OCI-LY3 (cell line): ENCODE measurements around the gene ALDH16A1.
A peak's percentile ranks its signal among the peaks of the same experiment; 100 is the strongest.

ENCODE experiments used
- H2AFZ ChIP-seq: fragments of 200-600, 300-600 bp; shearing (Covaris generic); 2 replicates; pipeline ENCODE4 v1.6.0; 2014; ENCODE audit warnings: antibody characterized with exemption, low read depth, low read length
- H3K27ac ChIP-seq: fragments of 200-600, 300-600 bp; sonication (generic); 2 replicates; pipeline ENCODE4 v1.5.1; 2014; ENCODE audit warnings: mild to moderate bottlenecking, low read length, moderate library complexity, mixed read lengths
- H3K27me3 ChIP-seq: fragments of 200-600, 300-600 bp; sonication (generic); 2 replicates; pipeline ENCODE4 v1.6.1; 2014; ENCODE audit warnings: low read depth, low read length, mixed read lengths
- H3K36me3 ChIP-seq: fragments of 200-600, 300-600 bp; sonication (generic); replicated peaks from 2 replicates; pipeline ENCODE3; 2014; ENCODE audit warnings: low read depth, low read length, mixed read lengths
- H3K4me1 ChIP-seq: fragments of 300-600, 200-600 bp; sonication (generic); 2 replicates; pipeline ENCODE4 v1.6.1; 2014; ENCODE audit warnings: low read length, mixed read lengths
- H3K4me2 ChIP-seq: fragments of 200-600, 300-600 bp; sonication (generic); 2 replicates; pipeline ENCODE4 v1.6.1; 2014; ENCODE audit warnings: low read length, mixed read lengths
- H3K4me3 ChIP-seq: fragments of 300-600, 200-600 bp; sonication (generic); 2 replicates; pipeline ENCODE4 v1.5.1; 2014; ENCODE audit warnings: antibody characterized with exemption, mild to moderate bottlenecking, low read length, moderate library complexity
- H3K79me2 ChIP-seq: fragments of 300-600, 200-600 bp; shearing (Covaris generic); 2 replicates; pipeline ENCODE4 v1.6.1; 2014; ENCODE audit warnings: mild to moderate bottlenecking, low read length, mixed read lengths
- H3K9ac ChIP-seq: fragments of 300-600, 200-600 bp; shearing (Covaris generic); 2 replicates; pipeline ENCODE4 v1.6.0; 2014; ENCODE audit warnings: mild to moderate bottlenecking, low read length, moderate library complexity
- H3K9me3 ChIP-seq: fragments of 200-600, 300-600 bp; shearing (Covaris generic); 2 replicates; pipeline ENCODE4 v1.6.1; 2014; ENCODE audit warnings: low read length, mixed read lengths; ENCODE audit not compliant: insufficient read depth
- H4K20me1 ChIP-seq: fragments of 200-600, 300-600 bp; sonication (generic); 2 replicates; pipeline ENCODE4 v1.6.1; 2016; ENCODE audit warnings: low read length, mixed read lengths; ENCODE audit not compliant: insufficient read depth
- CTCF ChIP-seq: fragments of 200-600, 300-600 bp; sonication (generic); IDR thresholded peaks from 2 replicates; pipeline ENCODE4 v1.5.1; 2014; ENCODE audit warnings: antibody characterized with exemption, low read length, low read depth
- EZH2phosphoT487 ChIP-seq: fragments of 200-600 bp; shearing (Covaris generic); IDR thresholded peaks from 2 replicates; pipeline ENCODE4 v1.6.1; 2018; ENCODE audit warnings: antibody characterized with exemption, mixed run types, low read depth

Gene ALDH16A1

GRCh38 chr19:49475995-49476880 lies 23.2 kb downstream of the ALDH16A1 start:
- H3K4me1 ChIP-seq, result peaks cover 12% of the 10 kb centered on the region
- no peak overlapping the region for H2AFZ ChIP-seq
- no peak overlapping the region for H3K4me3 ChIP-seq
- H3K4me2 ChIP-seq, result no peak overlapping the region
- no peaks in the 10 kb centered on the region for H4K20me1 ChIP-seq
- H3K9me3 ChIP-seq, result no peaks in the 10 kb centered on the region
- no peaks in the 10 kb centered on the region for H3K79me2 ChIP-seq
- no peak overlapping the region for H3K27ac ChIP-seq
- H3K36me3 ChIP-seq, result no peaks in the 10 kb centered on the region
- no peaks in the 10 kb centered on the region for H3K27me3 ChIP-seq
- no peak overlapping the region for H3K9ac ChIP-seq
- TF ChIP-seq EZH2phosphoT487 (no peak), CTCF (peak; percentile 13)

DNA sequence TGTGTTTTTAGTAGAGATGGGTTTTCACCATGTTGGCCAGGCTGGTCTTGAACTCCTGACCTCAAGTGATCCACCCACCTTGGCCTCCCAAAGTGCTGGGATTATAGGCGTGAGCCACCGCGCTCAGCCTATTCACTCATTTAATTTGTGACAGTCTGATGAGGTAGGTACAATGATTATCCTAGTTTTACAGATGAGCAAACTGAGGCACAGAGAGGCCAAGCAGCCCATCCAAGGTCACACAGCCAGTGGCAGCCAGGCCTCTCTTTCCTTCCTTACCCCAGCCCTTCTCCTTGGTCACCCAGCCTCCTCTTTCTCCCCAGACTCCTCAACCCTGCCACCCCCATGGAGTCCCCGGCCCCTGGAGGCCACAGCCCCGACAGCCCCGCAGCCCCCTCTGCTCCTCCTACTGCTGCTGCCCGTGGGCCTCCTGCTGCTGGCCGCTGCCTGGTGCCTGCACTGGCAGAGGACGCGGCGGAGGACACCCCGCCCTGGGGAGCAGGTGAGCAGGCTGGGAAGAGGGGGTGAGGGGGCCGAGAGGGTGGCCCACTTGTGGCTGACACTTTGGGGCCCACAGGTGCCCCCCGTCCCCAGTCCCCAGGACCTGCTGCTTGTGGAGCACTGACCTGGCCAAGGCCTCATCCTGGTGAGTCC lies 27.1 kb downstream of the ALDH16A1 start:
- H3K9me3 ChIP-seq, result no peaks in the 10 kb centered on the region
- H3K79me2 ChIP-seq, result no peaks in the 10 kb centered on the region
- H3K27ac ChIP-seq, result no peak overlapping the region
- H3K27me3 ChIP-seq, result no peaks in the 10 kb centered on the region
- H3K9ac ChIP-seq, result no peak overlapping the region
- peaks cover 5% of the 10 kb centered on the region for H3K4me1 ChIP-seq
- no peak overlapping the region for H3K4me2 ChIP-seq
- H2AFZ ChIP-seq, result no peak overlapping the region
- no peak for TF ChIP-seq CTCF
- TF ChIP-seq EZH2phosphoT487, result no peak
- H3K4me3 ChIP-seq, result no peak overlapping the region
- no peaks in the 10 kb centered on the region for H3K36me3 ChIP-seq
- H4K20me1 ChIP-seq, result no peaks in the 10 kb centered on the region

DNA sequence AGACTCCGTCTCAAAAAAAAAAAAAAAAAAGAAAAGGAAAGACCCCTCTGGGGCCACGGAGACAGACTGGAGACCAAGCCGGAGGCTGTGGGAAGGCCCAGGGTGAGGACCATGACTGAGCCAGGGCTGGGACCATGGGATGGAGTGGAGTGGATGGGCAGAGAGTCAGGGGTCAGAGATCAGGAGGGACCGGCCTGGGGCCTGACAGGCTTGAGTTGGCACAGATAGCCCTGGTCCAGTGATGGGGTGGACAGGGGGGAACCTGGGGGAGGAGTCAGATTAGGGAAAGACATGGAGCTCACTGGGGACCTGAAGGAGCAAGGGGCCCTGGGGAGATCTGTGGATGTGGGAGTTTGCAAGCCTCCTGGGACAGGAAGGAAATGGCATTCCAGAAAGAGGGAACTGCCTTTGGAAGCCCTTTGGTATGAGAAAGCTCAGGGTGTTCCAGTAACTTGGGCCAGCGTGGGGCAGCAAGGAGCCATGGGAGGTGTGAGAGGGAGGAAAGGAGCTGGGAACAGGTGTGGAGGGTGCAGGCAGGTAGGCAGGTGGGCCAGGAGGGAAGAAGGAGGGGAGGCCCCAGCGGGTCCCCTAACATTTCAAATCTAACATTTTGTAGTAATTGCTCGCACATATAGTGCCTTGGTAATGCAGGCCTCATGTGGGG lies 28.1 kb downstream of the ALDH16A1 start:
- H3K27me3 ChIP-seq, result no peaks in the 10 kb centered on the region
- no peak overlapping the region for H3K27ac ChIP-seq
- H4K20me1 ChIP-seq, result no peaks in the 10 kb centered on the region
- no peaks in the 10 kb centered on the region for H3K9me3 ChIP-seq
- no peak for TF ChIP-seq EZH2phosphoT487
- no peak for TF ChIP-seq CTCF
- peaks cover 5% of the 10 kb centered on the region for H3K4me1 ChIP-seq
- H3K36me3 ChIP-seq, result no peaks in the 10 kb centered on the region
- no peak overlapping the region for H3K4me3 ChIP-seq
- no peak overlapping the region for H2AFZ ChIP-seq
- H3K79me2 ChIP-seq, result no peaks in the 10 kb centered on the region
- no peak overlapping the region for H3K4me2 ChIP-seq
- H3K9ac ChIP-seq, result no peak overlapping the region

- no peak for TF ChIP-seq CTCF
- TF ChIP-seq EZH2phosphoT487, result no peak
- peaks cover 21% of the 10 kb centered on the region for H3K4me1 ChIP-seq
- H3K4me2 ChIP-seq, result peak overlapping the region; percentile 3; the same call in 1 of the 2 replicates
- H3K79me2 ChIP-seq, result peaks cover 42% of the 10 kb centered on the region
- H4K20me1 ChIP-seq, result peaks cover 34% of the 10 kb centered on the region
- no peak overlapping the region for H3K9ac ChIP-seq
- no peak overlapping the region for H3K4me3 ChIP-seq
- H3K27ac ChIP-seq, result no peak overlapping the region
- H3K36me3 ChIP-seq, result peaks cover 37% of the 10 kb centered on the region
- H3K27me3 ChIP-seq, result no peaks in the 10 kb centered on the region
- H2AFZ ChIP-seq, result no peak overlapping the region
- no peaks in the 10 kb centered on the region for H3K9me3 ChIP-seq
Observed at GRCh38 chr19:49486232-49486631, 33.2 kb downstream of the ALDH16A1 start.
